Measurements from ENCODE around the gene DIPK1C. TPM values are rescaled to one million over a fixed set of nuclear protein-coding genes. Genes with fewer than 3 reads are reported as not detected.

The DIPK1C gene
- total RNA-seq, 2 experiments from 2014 or later, result not detected

Other genes with a start within 250 kb of the DIPK1C start
- 10 to 100 TPM; 30.6 to 32.3 TPM for gene CYB5A, start 165.3 kb downstream of the DIPK1C start, total RNA-seq
- not detected for gene C18orf63, start 141.5 kb downstream of the DIPK1C start, total RNA-seq
- 100 to 1,000 TPM; 145 to 163 TPM for gene CNDP2, start 39.1 kb upstream of the DIPK1C start, total RNA-seq
- gene CNDP1, start 77.2 kb upstream of the DIPK1C start, total RNA-seq, result not detected
- 10 to 100 TPM; 19.3 TPM for gene ZNF407, start 140.6 kb upstream of the DIPK1C start, total RNA-seq